GM12878 (cell line): Measurements from ENCODE around the gene BAIAP2L1. TPM values are rescaled to one million over a fixed set of nuclear protein-coding genes. Genes with fewer than 3 reads are reported as not detected.

ENCODE experiments used
- BHLHE40 ChIP-seq, 2 experiments: fragments of 450-650 bp in 1 of 2; IDR thresholded peaks; 2 replicates each; pipeline ENCODE4 v1.6.1; 2011 to 2017; ENCODE audit warnings: low read depth in 2 of 2, borderline replicate concordance in 1 of 2, improper control_type of control experiment in 1 of 2, low read length in 1 of 2, mild to moderate bottlenecking in 1 of 2
- CHD1 ChIP-seq: IDR thresholded peaks from 2 replicates; pipeline ENCODE4 v1.6.1; 2012; ENCODE audit warnings: low read depth, low read length, improper control_type of control experiment
- EED ChIP-seq: sonication (generic); IDR thresholded peaks from 2 replicates; pipeline ENCODE4 v1.6.1; 2016; ENCODE audit warnings: antibody characterized with exemption, low read depth
- ESRRA ChIP-seq: IDR thresholded peaks from 2 replicates; pipeline ENCODE4 v1.6.1; 2012; ENCODE audit warnings: mild to moderate bottlenecking, low read length, improper control_type of control experiment
- HDAC2 ChIP-seq: fragments of 200-600 bp; sonication (generic); IDR thresholded peaks from 2 replicates; pipeline ENCODE4 v1.6.1; 2017
- HDAC6 ChIP-seq: fragments of 200-600 bp; sonication (generic); IDR thresholded peaks from one replicate; pipeline ENCODE4 v1.8.0; 2017; ENCODE audit warnings: antibody characterized with exemption; ENCODE audit not compliant: unreplicated experiment
- NFYA ChIP-seq: IDR thresholded peaks from 2 replicates; pipeline ENCODE4 v1.6.1; 2011; ENCODE audit warnings: low read depth, mild to moderate bottlenecking, low read length, improper control_type of control experiment, borderline replicate concordance
- NR2F1 ChIP-seq: fragments of 450-650 bp; conservative IDR thresholded peaks from 2 replicates; pipeline ENCODE4 v1.6.1; 2017; ENCODE audit warnings: mild to moderate bottlenecking
- SMARCA5 ChIP-seq: fragments of 450-650 bp; IDR thresholded peaks from 2 replicates; pipeline ENCODE4 v1.6.1; 2017; ENCODE audit warnings: mild to moderate bottlenecking
- ZSCAN29 ChIP-seq: fragments of 450-650 bp; IDR thresholded peaks from 2 replicates; pipeline ENCODE4 v1.6.1; 2017; ENCODE audit warnings: mild to moderate bottlenecking, moderate library complexity
- polyA plus RNA-seq, 11 experiments: library from polyadenylated mRNA; depleted of rRNA in 4 of 11; unstranded in 6 of 11; stranded (reverse) in 5 of 11; fragments of >200 nt; fragmentation: Nextera tagmentation in 4 of 11; fragmentation: Illumina TruSeq in 1 of 11; extraction: Ambion mirVana in 4 of 11; extraction: Trizol in 1 of 11; gene quantifications; 1 replicate in 1 of 11; 2 replicates in 10 of 11; pipeline versions ENCODE4 v1.2.1 to v1.2.3, GENCODE V29; 2011 to 2016; ENCODE audit warnings: inconsistent platforms in 2 of 11, missing spikeins in 2 of 11, low read depth in 1 of 11
- total RNA-seq, 4 experiments: library from RNA; depleted of rRNA in 3 of 4; stranded (reverse); fragments of >200 nt in 3 of 4; fragmentation: Illumina TruSeq in 1 of 4; extraction: Trizol in 1 of 4; gene quantifications; 2 replicates each; pipeline versions ENCODE4 v1.2.1 to v1.2.3, GENCODE V29; 2013 to 2021
- TF ChIP-seq, protein P1 (sequence below): fragments of 450-650 bp; formaldehyde crosslinking; IDR thresholded peaks from 2 replicates; pipeline ENCODE4 v1.4.0; 2020; ENCODE audit warnings: mild to moderate bottlenecking, moderate library complexity
- TF ChIP-seq, protein P2 (sequence below): fragments of 450-650 bp; IDR thresholded peaks from 2 replicates; pipeline ENCODE4 v1.6.1; 2017; ENCODE audit warnings: mild to moderate bottlenecking, moderate library complexity
- TF ChIP-seq, protein P3 (sequence below): IDR thresholded peaks from 2 replicates; pipeline ENCODE4 v1.6.1; 2012; ENCODE audit warnings: low read depth, low read length, improper control_type of control experiment
- TF ChIP-seq, protein P4 (sequence below): fragments of 150-350 bp; IDR thresholded peaks from 2 replicates; pipeline ENCODE4 v1.6.1; 2014; ENCODE audit warnings: mild to moderate bottlenecking, low read depth, low read length
- TF ChIP-seq, protein P5 (sequence below): IDR thresholded peaks from 2 replicates; pipeline ENCODE4 v1.6.1; 2011; ENCODE audit warnings: low read depth, low read length, improper control_type of control experiment, borderline replicate concordance
- TF ChIP-seq, protein P6 (sequence below): IDR thresholded peaks from 2 replicates; pipeline ENCODE4 v1.6.1; 2011; ENCODE audit warnings: borderline replicate concordance, low read depth, mild to moderate bottlenecking, moderate library complexity, mixed read lengths, low read length; ENCODE audit not compliant: insufficient read depth; ENCODE audit errors: extremely low read length

The BAIAP2L1 gene
- total and polyA plus RNA-seq, 10 of the 15 experiments (the other 5 are each of a cell fraction or from before 2014, with no cell fraction given), result 8.9 to 60.2 (median 35.7) TPM

DNA sequence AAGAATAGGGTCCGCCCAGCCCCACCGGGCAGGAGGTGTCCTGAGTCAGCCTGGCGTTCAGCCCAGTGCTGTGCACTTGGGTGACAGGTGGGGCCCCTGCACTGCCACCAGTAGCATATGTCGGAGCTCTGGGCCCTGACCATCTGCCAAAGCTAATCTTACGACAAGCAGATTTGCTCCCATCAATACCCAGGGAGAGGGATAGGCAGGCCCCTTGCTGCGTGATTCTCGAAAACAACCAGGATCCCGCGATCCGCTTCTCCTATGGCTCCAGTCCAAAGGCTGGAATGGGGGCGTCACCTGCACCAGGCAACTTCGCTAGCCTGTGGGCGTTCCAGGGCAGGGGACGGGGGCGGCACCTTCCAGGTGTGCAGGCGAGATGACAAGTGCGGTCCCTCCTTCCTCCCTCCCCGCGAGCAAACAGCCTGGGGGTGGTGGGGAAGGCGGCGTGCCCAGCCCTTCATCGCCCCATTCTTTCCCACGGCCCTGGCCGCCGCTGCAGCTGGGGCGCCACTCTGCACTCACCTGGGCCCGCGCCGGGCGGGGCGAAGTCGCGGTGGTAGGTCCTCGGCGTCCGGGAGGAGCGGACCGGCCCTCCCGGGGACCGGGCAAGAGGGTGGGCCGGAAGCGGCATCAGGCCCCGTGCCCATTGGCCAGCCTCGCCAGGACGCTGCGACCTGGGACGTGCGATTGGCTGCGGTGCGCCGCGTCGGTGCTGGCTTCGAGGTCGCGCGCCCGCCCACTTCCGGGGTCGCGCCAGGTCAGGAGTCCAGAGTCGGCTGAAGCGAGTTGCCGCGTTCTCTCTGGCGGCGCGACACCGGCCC, 149.1 kb downstream of the BAIAP2L1 start, which contains the start of gene TECPR1 (continued):
- TF ChIP-seq, protein P1, sequence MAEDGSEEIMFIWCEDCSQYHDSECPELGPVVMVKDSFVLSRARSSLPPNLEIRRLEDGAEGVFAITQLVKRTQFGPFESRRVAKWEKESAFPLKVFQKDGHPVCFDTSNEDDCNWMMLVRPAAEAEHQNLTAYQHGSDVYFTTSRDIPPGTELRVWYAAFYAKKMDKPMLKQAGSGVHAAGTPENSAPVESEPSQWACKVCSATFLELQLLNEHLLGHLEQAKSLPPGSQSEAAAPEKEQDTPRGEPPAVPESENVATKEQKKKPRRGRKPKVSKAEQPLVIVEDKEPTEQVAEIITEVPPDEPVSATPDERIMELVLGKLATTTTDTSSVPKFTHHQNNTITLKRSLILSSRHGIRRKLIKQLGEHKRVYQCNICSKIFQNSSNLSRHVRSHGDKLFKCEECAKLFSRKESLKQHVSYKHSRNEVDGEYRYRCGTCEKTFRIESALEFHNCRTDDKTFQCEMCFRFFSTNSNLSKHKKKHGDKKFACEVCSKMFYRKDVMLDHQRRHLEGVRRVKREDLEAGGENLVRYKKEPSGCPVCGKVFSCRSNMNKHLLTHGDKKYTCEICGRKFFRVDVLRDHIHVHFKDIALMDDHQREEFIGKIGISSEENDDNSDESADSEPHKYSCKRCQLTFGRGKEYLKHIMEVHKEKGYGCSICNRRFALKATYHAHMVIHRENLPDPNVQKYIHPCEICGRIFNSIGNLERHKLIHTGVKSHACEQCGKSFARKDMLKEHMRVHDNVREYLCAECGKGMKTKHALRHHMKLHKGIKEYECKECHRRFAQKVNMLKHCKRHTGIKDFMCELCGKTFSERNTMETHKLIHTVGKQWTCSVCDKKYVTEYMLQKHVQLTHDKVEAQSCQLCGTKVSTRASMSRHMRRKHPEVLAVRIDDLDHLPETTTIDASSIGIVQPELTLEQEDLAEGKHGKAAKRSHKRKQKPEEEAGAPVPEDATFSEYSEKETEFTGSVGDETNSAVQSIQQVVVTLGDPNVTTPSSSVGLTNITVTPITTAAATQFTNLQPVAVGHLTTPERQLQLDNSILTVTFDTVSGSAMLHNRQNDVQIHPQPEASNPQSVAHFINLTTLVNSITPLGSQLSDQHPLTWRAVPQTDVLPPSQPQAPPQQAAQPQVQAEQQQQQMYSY, result no peak
- TF ChIP-seq BHLHE40 (IDR thresholded peaks at IDR 0.05; ENCODE audit: borderline replicate concordance in 1 of 2, low read depth in 2 of 2, low read length in 1 of 2), result peak in 1 of 2 experiments; percentile 57; a peak in 1 of 4 replicates
- no peak for TF ChIP-seq CHD1
- TF ChIP-seq, protein P2, sequence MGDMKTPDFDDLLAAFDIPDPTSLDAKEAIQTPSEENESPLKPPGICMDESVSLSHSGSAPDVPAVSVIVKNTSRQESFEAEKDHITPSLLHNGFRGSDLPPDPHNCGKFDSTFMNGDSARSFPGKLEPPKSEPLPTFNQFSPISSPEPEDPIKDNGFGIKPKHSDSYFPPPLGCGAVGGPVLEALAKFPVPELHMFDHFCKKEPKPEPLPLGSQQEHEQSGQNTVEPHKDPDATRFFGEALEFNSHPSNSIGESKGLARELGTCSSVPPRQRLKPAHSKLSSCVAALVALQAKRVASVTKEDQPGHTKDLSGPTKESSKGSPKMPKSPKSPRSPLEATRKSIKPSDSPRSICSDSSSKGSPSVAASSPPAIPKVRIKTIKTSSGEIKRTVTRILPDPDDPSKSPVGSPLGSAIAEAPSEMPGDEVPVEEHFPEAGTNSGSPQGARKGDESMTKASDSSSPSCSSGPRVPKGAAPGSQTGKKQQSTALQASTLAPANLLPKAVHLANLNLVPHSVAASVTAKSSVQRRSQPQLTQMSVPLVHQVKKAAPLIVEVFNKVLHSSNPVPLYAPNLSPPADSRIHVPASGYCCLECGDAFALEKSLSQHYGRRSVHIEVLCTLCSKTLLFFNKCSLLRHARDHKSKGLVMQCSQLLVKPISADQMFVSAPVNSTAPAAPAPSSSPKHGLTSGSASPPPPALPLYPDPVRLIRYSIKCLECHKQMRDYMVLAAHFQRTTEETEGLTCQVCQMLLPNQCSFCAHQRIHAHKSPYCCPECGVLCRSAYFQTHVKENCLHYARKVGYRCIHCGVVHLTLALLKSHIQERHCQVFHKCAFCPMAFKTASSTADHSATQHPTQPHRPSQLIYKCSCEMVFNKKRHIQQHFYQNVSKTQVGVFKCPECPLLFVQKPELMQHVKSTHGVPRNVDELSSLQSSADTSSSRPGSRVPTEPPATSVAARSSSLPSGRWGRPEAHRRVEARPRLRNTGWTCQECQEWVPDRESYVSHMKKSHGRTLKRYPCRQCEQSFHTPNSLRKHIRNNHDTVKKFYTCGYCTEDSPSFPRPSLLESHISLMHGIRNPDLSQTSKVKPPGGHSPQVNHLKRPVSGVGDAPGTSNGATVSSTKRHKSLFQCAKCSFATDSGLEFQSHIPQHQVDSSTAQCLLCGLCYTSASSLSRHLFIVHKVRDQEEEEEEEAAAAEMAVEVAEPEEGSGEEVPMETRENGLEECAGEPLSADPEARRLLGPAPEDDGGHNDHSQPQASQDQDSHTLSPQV, result no peak
- TF ChIP-seq NR2F1, result peak; percentile 100
- no peak for TF ChIP-seq ZSCAN29
- TF ChIP-seq ESRRA, result no peak
- TF ChIP-seq SMARCA5, result no peak
- no peak for TF ChIP-seq NFYA
- TF ChIP-seq, protein P3, sequence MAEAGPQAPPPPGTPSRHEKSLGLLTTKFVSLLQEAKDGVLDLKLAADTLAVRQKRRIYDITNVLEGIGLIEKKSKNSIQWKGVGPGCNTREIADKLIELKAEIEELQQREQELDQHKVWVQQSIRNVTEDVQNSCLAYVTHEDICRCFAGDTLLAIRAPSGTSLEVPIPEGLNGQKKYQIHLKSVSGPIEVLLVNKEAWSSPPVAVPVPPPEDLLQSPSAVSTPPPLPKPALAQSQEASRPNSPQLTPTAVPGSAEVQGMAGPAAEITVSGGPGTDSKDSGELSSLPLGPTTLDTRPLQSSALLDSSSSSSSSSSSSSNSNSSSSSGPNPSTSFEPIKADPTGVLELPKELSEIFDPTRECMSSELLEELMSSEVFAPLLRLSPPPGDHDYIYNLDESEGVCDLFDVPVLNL, result no peak
- TF ChIP-seq, protein P4, sequence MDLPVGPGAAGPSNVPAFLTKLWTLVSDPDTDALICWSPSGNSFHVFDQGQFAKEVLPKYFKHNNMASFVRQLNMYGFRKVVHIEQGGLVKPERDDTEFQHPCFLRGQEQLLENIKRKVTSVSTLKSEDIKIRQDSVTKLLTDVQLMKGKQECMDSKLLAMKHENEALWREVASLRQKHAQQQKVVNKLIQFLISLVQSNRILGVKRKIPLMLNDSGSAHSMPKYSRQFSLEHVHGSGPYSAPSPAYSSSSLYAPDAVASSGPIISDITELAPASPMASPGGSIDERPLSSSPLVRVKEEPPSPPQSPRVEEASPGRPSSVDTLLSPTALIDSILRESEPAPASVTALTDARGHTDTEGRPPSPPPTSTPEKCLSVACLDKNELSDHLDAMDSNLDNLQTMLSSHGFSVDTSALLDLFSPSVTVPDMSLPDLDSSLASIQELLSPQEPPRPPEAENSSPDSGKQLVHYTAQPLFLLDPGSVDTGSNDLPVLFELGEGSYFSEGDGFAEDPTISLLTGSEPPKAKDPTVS, result no peak
- TF ChIP-seq, protein P5, sequence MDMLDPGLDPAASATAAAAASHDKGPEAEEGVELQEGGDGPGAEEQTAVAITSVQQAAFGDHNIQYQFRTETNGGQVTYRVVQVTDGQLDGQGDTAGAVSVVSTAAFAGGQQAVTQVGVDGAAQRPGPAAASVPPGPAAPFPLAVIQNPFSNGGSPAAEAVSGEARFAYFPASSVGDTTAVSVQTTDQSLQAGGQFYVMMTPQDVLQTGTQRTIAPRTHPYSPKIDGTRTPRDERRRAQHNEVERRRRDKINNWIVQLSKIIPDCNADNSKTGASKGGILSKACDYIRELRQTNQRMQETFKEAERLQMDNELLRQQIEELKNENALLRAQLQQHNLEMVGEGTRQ, result no peak
- TF ChIP-seq HDAC2, result no peak
- TF ChIP-seq, protein P6, sequence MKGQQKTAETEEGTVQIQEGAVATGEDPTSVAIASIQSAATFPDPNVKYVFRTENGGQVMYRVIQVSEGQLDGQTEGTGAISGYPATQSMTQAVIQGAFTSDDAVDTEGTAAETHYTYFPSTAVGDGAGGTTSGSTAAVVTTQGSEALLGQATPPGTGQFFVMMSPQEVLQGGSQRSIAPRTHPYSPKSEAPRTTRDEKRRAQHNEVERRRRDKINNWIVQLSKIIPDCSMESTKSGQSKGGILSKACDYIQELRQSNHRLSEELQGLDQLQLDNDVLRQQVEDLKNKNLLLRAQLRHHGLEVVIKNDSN, result no peak
- TF ChIP-seq EED, result no peak
- no peak for TF ChIP-seq HDAC6
